Hepatocyte (in vitro differentiated cells): ENCODE results near the gene FAM131C. TPM values are rescaled to one million over a fixed set of nuclear protein-coding genes. Genes with fewer than 3 reads are reported as not detected.
"Not testable (repeated sequence)": the region's sequence is repeated elsewhere in the genome, so short reads cannot be mapped to it uniquely, and the experiment has no call there.

Experiments
- DNase-seq: peaks from one replicate; pipeline ENCODE4 v3.0.0-alpha.2; 2016; ENCODE audit warnings: low spot score
- H2AFZ ChIP-seq: fragments of 200-600 bp; sonication (generic); 2 replicates; pipeline ENCODE4 v1.6.0; 2016; ENCODE audit warnings: antibody characterized with exemption, mild to moderate bottlenecking
- H3K27ac ChIP-seq: fragments of 200-600 bp; sonication (generic); 2 replicates; pipeline ENCODE4 v1.5.1; 2016; ENCODE audit warnings: mild to moderate bottlenecking
- H3K27me3 ChIP-seq: fragments of 200-600 bp; sonication (generic); 2 replicates; pipeline ENCODE4 v1.6.1; 2016
- H3K36me3 ChIP-seq: fragments of 200-600 bp; sonication (generic); replicated peaks from 2 replicates; pipeline ENCODE4 v1.5.1; 2016; ENCODE audit warnings: low read depth; ENCODE audit not compliant: insufficient read depth
- H3K4me1 ChIP-seq: fragments of 200-600 bp; sonication (generic); 2 replicates; pipeline ENCODE4 v1.5.1; 2016; ENCODE audit warnings: mild to moderate bottlenecking, moderate library complexity; ENCODE audit not compliant: insufficient read depth
- H3K4me2 ChIP-seq: fragments of 200-600 bp; sonication (generic); 2 replicates; pipeline ENCODE4 v1.6.0; 2016
- H3K4me3 ChIP-seq: fragments of 200-600 bp; sonication (generic); 2 replicates; pipeline ENCODE4 v1.5.1; 2016; ENCODE audit warnings: mild to moderate bottlenecking
- H3K79me2 ChIP-seq: fragments of 200-600 bp; sonication (generic); 2 replicates; pipeline ENCODE4 v1.6.0; 2017; ENCODE audit warnings: mild to moderate bottlenecking
- H3K9me2 ChIP-seq: fragments of 200-600 bp; sonication (generic); replicated peaks from 2 replicates; pipeline ENCODE4 v1.6.0; 2017; ENCODE audit warnings: mild to moderate bottlenecking; ENCODE audit not compliant: insufficient read depth
- H3K9me3 ChIP-seq: fragments of 200-600 bp; sonication (generic); 2 replicates; pipeline ENCODE4 v1.5.1; 2016; ENCODE audit warnings: low read depth, mild to moderate bottlenecking
- H4K20me1 ChIP-seq: fragments of 200-600 bp; sonication (generic); 2 replicates; pipeline ENCODE4 v1.6.0; 2016; ENCODE audit warnings: mild to moderate bottlenecking; ENCODE audit not compliant: insufficient read depth, poor library complexity, severe bottlenecking
- EZH2 ChIP-seq: fragments of 200-600 bp; sonication (generic); IDR thresholded peaks from 2 replicates; pipeline ENCODE4 v1.6.1; 2016; ENCODE audit warnings: antibody characterized with exemption, mild to moderate bottlenecking, borderline replicate concordance
- EZH2phosphoT487 ChIP-seq: fragments of 200-600 bp; sonication (generic); IDR thresholded peaks from one replicate; pipeline ENCODE4 v1.6.1; 2018; ENCODE audit warnings: antibody characterized with exemption, mild to moderate bottlenecking, low read depth, moderate library complexity; ENCODE audit not compliant: unreplicated experiment, severe bottlenecking
- WGBS: methylation state at CpG from one replicate; pipeline ENCODE4 v1.1.6; 2016; ENCODE audit warnings: low lambda C conversion rate; ENCODE audit errors: missing lambda C conversion rate; 5-methylcytosine and 5-hydroxymethylcytosine counted together
- polyA plus RNA-seq: library from polyadenylated mRNA; unstranded; fragments of >200 nt; fragmentation: Nextera tagmentation; extraction: Ambion mirVana; gene quantifications from 2 replicates; pipeline ENCODE4 v1.2.1, GENCODE V29; 2016
- total RNA-seq: library from RNA; depleted of rRNA; stranded (reverse); fragments of >200 nt; gene quantifications from 2 replicates; pipeline ENCODE4 v1.2.3, GENCODE V29; 2014
- TF ChIP-seq, protein P1 (sequence below): fragments of 200-600 bp; sonication (generic); IDR thresholded peaks from 2 replicates; pipeline ENCODE4 v1.5.1; 2016; ENCODE audit warnings: antibody characterized with exemption, mild to moderate bottlenecking; ENCODE audit not compliant: poor library complexity

The FAM131C gene
- total and polyA plus RNA-seq, 2 experiments from 2014 or later, result 3.5 to 7.5 TPM

DNA sequence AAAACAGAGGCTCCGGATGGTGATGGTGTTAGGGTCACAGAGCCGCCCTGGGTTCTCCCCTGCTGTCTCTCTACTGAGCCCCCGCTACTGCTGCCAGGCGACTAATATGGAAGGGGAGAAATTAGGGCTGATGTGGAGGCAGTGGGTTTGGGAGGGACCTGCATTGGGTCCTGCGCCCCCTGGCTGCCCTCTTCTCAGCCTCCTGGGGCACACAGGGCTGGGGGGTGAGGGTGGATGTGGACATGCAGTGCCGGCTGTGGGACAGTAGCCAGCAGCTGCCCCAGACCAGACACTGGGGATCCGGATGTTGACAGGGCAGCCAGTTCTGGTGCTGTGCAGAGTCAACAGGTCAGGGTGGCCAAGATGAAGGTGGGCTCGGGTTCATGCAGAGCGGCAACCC lies 31.4 kb downstream of the FAM131C start:
- H3K4me1 ChIP-seq, result no peaks in the 10 kb centered on the region
- H3K9me2 ChIP-seq, result no peaks in the 10 kb centered on the region
- H3K9me3 ChIP-seq, result no peaks in the 10 kb centered on the region
- no peak for DNase-seq
- H3K36me3 ChIP-seq, result no peaks in the 10 kb centered on the region
- H4K20me1 ChIP-seq, result no peaks in the 10 kb centered on the region
- no peak overlapping the region for H3K27ac ChIP-seq
- H3K4me2 ChIP-seq, result no peak overlapping the region
- 88% methylated on average over 9 of the region's 9 CpGs for WGBS
- H3K27me3 ChIP-seq, result no peaks in the 10 kb centered on the region
- H3K79me2 ChIP-seq, result no peaks in the 10 kb centered on the region
- H3K4me3 ChIP-seq, result no peak overlapping the region
- no peak for TF ChIP-seq EZH2
- no peak for TF ChIP-seq EZH2phosphoT487
- TF ChIP-seq, protein P1, sequence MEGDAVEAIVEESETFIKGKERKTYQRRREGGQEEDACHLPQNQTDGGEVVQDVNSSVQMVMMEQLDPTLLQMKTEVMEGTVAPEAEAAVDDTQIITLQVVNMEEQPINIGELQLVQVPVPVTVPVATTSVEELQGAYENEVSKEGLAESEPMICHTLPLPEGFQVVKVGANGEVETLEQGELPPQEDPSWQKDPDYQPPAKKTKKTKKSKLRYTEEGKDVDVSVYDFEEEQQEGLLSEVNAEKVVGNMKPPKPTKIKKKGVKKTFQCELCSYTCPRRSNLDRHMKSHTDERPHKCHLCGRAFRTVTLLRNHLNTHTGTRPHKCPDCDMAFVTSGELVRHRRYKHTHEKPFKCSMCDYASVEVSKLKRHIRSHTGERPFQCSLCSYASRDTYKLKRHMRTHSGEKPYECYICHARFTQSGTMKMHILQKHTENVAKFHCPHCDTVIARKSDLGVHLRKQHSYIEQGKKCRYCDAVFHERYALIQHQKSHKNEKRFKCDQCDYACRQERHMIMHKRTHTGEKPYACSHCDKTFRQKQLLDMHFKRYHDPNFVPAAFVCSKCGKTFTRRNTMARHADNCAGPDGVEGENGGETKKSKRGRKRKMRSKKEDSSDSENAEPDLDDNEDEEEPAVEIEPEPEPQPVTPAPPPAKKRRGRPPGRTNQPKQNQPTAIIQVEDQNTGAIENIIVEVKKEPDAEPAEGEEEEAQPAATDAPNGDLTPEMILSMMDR, result no peak
- no peak overlapping the region for H2AFZ ChIP-seq

DNA sequence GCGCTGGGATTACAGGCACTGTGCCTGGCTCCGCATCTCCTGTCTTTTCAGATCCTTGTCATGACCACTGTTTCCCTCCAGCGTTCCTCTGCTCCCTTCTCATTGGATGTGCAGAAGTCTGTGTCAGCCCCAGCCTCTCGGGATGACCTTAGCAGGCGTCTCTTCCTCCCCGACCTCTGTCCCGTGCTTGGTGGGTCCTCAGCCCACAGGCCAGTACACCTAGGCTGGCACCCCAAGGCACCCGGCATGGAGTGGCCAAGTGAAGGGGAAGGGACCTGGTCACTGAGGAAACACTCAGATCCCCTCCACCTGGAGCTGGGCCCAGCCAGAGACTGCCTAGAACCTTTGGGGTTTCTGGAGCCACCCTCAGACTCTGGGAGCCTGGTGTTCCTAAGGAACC lies 32.3 kb downstream of the FAM131C start:
- Histone ChIP-seq H3K4me3 (no peak overlapping the region), H3K79me2 (no peaks in the 10 kb centered on the region), H3K4me1 (no peaks in the 10 kb centered on the region), H3K27ac (no peak overlapping the region), H3K36me3 (no peaks in the 10 kb centered on the region), H3K9me2 (no peaks in the 10 kb centered on the region), H4K20me1 (no peaks in the 10 kb centered on the region), H3K27me3 (no peaks in the 10 kb centered on the region), H3K4me2 (no peak overlapping the region), H2AFZ (no peak overlapping the region), H3K9me3 (no peaks in the 10 kb centered on the region)
- DNase-seq, result no peak
- WGBS, result 85% methylated on average over 8 of the region's 8 CpGs
- TF ChIP-seq EZH2phosphoT487 (no peak), EZH2 (no peak)
- TF ChIP-seq, protein P1, result no peak

DNA sequence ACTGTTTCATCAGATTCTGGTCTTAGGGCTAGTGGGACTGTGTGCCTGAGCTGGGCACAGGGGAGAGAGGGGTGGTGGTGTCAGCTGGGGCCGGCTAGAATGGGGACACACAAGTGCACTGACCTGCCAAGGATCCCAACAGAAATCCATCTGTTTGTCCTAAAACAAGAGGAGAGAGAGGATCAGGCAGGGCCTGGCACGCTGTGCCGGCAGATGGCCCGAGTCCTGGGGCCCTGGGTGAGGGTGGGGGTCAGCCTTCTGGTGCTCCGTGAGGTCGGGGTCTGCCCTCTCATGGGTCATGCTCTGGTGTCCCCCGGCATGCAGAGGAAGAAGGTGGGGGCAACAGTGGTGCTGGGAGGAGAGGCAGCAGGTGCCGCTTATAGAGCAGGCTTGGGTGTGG lies 33.6 kb downstream of the FAM131C start:
- 88% methylated on average over 6 of the region's 8 CpGs for WGBS
- H3K9me2 ChIP-seq, H3K4me1 ChIP-seq, H3K4me2 ChIP-seq, H3K79me2 ChIP-seq, H3K27ac ChIP-seq, H3K36me3 ChIP-seq, H4K20me1 ChIP-seq, H3K9me3 ChIP-seq, H3K27me3 ChIP-seq, H3K4me3 ChIP-seq, H2AFZ ChIP-seq, DNase-seq: not testable (repeated sequence)

DNA sequence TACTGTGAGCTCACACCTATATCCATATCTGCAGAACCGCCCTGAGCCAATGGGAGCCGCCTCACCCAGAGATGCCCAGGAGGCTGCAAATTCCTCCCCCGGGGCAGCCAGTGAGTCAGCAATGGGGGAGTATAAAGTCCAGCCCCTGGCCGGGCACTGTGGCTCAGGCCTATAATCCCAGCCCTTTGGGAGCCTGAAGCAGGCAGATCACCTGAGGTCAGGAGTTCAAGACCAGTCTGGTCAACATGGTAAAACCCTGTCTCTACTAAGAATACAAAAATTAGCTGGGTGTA lies 34.9 kb downstream of the FAM131C start:
- peak; percentile 58 for DNase-seq
- 68% methylated on average over 4 of the region's 4 CpGs for WGBS
- TF ChIP-seq EZH2, result no peak
- TF ChIP-seq, protein P1, result no peak
- TF ChIP-seq EZH2phosphoT487, result no peak

DNA sequence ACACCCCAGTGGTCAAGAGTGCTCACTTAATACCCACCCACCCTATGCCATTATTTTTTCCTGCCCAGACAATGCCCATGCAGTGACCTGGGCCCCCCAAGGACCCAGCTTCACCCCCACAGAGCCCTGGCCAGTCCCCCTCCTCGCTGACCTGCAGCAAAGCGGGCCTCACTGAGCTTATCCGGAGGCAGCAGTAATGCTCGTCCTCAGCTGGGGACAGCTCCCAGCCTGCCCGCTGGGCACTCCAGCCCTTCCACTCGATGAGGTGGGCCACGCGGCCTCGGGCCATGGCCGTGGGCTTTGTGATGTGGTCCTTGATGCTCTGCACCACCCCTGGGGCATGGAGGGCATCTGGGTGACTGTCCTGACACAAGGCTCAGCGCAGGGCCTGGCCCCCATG lies 37.0 kb downstream of the FAM131C start:
- not testable (repeated sequence) for H2AFZ ChIP-seq, H3K79me2 ChIP-seq, H3K4me1 ChIP-seq, H3K27ac ChIP-seq, H3K4me3 ChIP-seq, H4K20me1 ChIP-seq, DNase-seq, H3K9me2 ChIP-seq, H3K4me2 ChIP-seq, H3K36me3 ChIP-seq, H3K27me3 ChIP-seq, H3K9me3 ChIP-seq
- WGBS, result 96% methylated on average over 10 of the region's 11 CpGs

More for the DNA sequence above, 34.9 kb downstream of the FAM131C start:
- H3K79me2 ChIP-seq, result no peaks in the 10 kb centered on the region
- no peak overlapping the region for H2AFZ ChIP-seq
- H3K4me2 ChIP-seq, result no peak overlapping the region
- H3K27ac ChIP-seq, result no peak overlapping the region
- no peaks in the 10 kb centered on the region for H3K9me2 ChIP-seq
- no peaks in the 10 kb centered on the region for H3K27me3 ChIP-seq
- H3K9me3 ChIP-seq, result no peaks in the 10 kb centered on the region
- no peak overlapping the region for H3K4me3 ChIP-seq
- no peaks in the 10 kb centered on the region for H3K4me1 ChIP-seq
- H4K20me1 ChIP-seq, result no peaks in the 10 kb centered on the region
- no peaks in the 10 kb centered on the region for H3K36me3 ChIP-seq

DNA sequence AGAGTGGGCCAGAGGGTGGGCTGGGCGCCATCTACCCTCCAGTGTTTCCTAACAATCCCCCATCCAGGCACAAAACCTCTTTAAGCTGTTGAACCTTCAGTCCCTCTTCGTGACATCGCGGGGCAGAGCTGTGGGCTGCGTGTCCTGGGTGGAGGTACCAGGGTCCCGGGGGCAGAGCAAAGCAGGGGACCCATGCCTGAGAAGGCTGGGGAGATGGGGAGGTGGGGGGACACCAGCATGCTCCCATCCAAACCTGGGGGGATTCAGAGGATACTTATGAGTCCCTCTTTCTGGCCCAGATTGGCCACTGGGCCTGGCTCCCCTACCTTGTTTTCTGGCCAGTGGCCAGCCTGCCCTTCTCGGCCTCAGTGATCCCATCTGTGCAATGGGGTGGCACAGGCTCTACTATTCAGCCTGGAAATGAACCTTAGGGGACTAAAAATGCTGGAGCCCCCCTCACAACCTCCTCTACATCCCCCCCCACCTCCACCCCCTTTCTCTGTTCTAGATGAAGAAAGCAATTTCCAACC lies 40.3 kb downstream of the FAM131C start:
- 60% methylated on average over 6 of the region's 7 CpGs for WGBS
- DNase-seq, H3K4me2 ChIP-seq, H3K27ac ChIP-seq, H3K4me1 ChIP-seq, H3K36me3 ChIP-seq, H3K9me2 ChIP-seq, H3K9me3 ChIP-seq, H3K4me3 ChIP-seq, H3K27me3 ChIP-seq, H4K20me1 ChIP-seq, H3K79me2 ChIP-seq, H2AFZ ChIP-seq: not testable (repeated sequence)
